ENCODE results near the gene RPL27A.

RPL27A gene

GRCh38 chr11:8676458-8676857 is 6.1 kb upstream of the RPL27A start:
- no peak for DNase-seq

GRCh38 chr11:8679006-8679405 is 3.6 kb upstream of the RPL27A start:
- DNase-seq: no peak

- no peak for DNase-seq
Observed at GRCh38 chr11:8681837-8682302, 722 bp upstream of the RPL27A start.

GRCh38 chr11:8683115-8683807 is 669 bp downstream of the RPL27A start:
- DNase-seq: peak; percentile 44

GRCh38 chr11:8684600-8685290 is 2.2 kb downstream of the RPL27A start:
- DNase-seq: no peak

GRCh38 chr11:8685306-8685705 is 2.7 kb downstream of the RPL27A start:
- DNase-seq: no peak

- no peak for DNase-seq
Observed at GRCh38 chr11:8685820-8686219, 3.2 kb downstream of the RPL27A start.

GRCh38 chr11:8686325-8686724 is 3.7 kb downstream of the RPL27A start:
- DNase-seq: no peak

- DNase-seq: peak; percentile 99
Observed at GRCh38 chr11:8688414-8689362, 6.1 kb downstream of the RPL27A start.

- DNase-seq: peak; percentile 16
Observed at GRCh38 chr11:8689726-8690255, 7.2 kb downstream of the RPL27A start.

GRCh38 chr11:8690374-8691342 is 8.1 kb downstream of the RPL27A start:
- DNase-seq: no peak

GRCh38 chr11:8691601-8692000 is 9.0 kb downstream of the RPL27A start:
- DNase-seq: no peak

GRCh38 chr11:8692417-8692816 is 9.8 kb downstream of the RPL27A start:
- no peak for DNase-seq

- DNase-seq: no peak
Observed at GRCh38 chr11:8693010-8693551, 10.5 kb downstream of the RPL27A start.

GRCh38 chr11:8693555-8693954 is 11.0 kb downstream of the RPL27A start:
- DNase-seq: no peak

- DNase-seq: peak; percentile 15
Observed at GRCh38 chr11:8694137-8694536, 11.5 kb downstream of the RPL27A start.

- DNase-seq: no peak
Observed at GRCh38 chr11:8697054-8697453, 14.5 kb downstream of the RPL27A start.

GRCh38 chr11:8698379-8698851 is 15.8 kb downstream of the RPL27A start:
- DNase-seq: no peak

GRCh38 chr11:8698917-8699441 is 16.4 kb downstream of the RPL27A start:
- DNase-seq: no peak

- DNase-seq: no peak
Observed at GRCh38 chr11:8699903-8700302, 17.3 kb downstream of the RPL27A start.
